ENCODE results near the gene SIK3. TPM values are rescaled to one million over a fixed set of nuclear protein-coding genes. Genes with fewer than 3 reads are reported as not detected.

The SIK3 gene
- total RNA-seq, 4 donors from 2014 or later = 31.7 to 56.1 (median 45.3) TPM

DNA sequence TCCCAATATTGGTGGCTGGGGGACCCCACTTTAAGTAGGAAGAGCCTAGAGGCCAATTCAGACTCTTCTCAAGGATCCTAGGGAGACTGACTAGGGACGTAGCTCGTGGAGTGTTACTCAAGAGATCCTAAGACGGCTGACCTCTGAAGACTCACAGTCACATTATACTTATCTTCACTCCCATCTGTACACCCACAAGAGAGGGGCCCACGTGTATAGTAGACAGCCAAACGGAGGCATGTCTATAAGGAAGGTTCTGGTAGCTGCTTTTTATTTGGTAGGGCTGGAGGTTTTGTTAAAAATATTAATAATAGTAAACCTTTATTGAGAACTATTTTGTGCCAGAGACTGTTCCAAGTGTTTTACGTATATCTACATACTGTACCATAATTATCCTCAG, 237.9 kb downstream of the SIK3 start:
- no peaks in the 10 kb centered on the region for H3K27me3 ChIP-seq
- TF ChIP-seq, protein P1, sequence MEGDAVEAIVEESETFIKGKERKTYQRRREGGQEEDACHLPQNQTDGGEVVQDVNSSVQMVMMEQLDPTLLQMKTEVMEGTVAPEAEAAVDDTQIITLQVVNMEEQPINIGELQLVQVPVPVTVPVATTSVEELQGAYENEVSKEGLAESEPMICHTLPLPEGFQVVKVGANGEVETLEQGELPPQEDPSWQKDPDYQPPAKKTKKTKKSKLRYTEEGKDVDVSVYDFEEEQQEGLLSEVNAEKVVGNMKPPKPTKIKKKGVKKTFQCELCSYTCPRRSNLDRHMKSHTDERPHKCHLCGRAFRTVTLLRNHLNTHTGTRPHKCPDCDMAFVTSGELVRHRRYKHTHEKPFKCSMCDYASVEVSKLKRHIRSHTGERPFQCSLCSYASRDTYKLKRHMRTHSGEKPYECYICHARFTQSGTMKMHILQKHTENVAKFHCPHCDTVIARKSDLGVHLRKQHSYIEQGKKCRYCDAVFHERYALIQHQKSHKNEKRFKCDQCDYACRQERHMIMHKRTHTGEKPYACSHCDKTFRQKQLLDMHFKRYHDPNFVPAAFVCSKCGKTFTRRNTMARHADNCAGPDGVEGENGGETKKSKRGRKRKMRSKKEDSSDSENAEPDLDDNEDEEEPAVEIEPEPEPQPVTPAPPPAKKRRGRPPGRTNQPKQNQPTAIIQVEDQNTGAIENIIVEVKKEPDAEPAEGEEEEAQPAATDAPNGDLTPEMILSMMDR (IDR thresholded peaks at IDR 0.05) = no peak
- no peak for TF ChIP-seq POLR2AphosphoS5 (IDR thresholded peaks at IDR 0.05)
- TF ChIP-seq EP300 (IDR thresholded peaks at IDR 0.05) = no peak
- TF ChIP-seq POLR2A (IDR thresholded peaks at IDR 0.05) = no peak
- 88 to 92% methylated on average over 5 to 6 of the region's 6 CpGs for WGBS, 2 donors (ENCODE audit: low coverage in 1 of 2)
- H3K9me3 ChIP-seq = no peaks in the 10 kb centered on the region
- ATAC-seq = no peak
- peaks cover 0 to 99% of the 10 kb centered on the region in 2 donors for H3K36me3 ChIP-seq
- no peaks in the 10 kb centered on the region for H3K4me1 ChIP-seq
- H3K27ac ChIP-seq = no peak overlapping the region
- no peak overlapping the region for H3K4me3 ChIP-seq

DNA sequence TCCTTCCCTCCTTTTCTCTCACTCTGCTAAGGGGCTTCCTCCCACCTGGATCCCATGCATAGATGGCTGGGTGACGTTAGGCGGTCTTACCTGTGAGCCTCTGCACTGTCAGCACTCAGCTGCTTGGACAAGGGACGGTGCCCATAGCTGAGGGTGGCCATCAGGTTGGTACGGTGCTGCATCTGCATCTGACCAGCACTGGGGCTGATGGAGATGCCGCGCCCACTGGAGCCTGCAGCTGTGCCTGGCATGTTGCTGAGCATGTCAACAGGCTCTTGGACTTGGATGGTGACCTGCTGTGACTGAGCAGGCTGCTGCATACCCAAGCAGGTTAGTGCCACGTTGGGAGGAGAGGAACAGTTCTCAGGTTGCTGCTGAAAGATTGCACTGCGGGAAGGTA, 239.1 kb downstream of the SIK3 start:
- Histone ChIP-seq H3K4me1 (no peaks in the 10 kb centered on the region), H3K27ac (no peak overlapping the region), H3K4me3 (no peak overlapping the region), H3K9me3 (no peaks in the 10 kb centered on the region), H3K27me3 (no peaks in the 10 kb centered on the region), H3K36me3 (peaks cover 0 to 99% of the 10 kb centered on the region in 2 donors)
- WGBS, 2 donors (ENCODE audit: low coverage in 1 of 2) = 84 to 100% methylated on average over 2 of the region's 8 CpGs
- TF ChIP-seq, protein P1 (IDR thresholded peaks at IDR 0.05) = no peak
- TF ChIP-seq EP300 (IDR thresholded peaks at IDR 0.05) (no peak), POLR2A (IDR thresholded peaks at IDR 0.05) (no peak)
- ATAC-seq = no peak

DNA sequence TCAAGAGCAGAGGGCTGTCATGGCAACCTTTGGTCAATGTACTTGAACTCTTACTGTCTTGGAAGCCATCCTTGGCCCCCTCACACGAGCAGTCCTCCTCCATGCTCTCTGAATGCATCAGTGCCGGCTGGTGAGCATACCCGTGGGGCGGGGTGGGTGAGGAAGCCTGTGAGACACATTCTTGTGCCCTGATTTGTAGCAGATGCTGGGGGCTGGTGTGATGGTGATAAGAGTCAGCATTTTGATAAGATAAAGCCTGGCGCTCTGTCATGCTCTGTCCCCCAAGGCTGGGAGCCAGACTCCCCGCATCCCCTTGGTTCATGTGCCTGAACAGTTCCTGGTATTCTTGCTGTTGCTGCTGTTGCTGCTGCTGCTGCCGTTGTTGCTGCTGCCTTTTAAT, 240.3 kb downstream of the SIK3 start:
- WGBS, 2 donors (ENCODE audit: low coverage in 1 of 2) = 71% methylated on average over 3 of the region's 7 CpGs; no CpG with 5 or more reads in 1 of the 2 donors

DNA sequence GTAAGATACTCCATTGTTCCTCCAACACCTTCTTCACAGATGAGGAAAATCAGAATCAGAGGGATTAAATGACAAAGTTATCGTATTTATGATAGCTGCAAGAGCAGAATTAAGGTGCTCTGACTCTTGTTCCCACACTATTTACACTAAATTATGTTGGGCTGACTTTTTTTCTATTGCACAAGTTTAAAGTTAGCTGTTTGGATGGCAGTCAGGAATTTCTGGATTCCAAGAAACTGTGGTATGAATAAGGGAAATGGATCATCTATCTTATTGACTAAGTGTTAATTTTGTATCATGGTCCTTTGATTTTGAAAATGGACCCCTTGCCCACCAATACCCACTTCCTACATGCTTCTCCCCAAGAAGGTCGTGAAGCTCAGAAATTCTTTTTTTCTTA, 240.9 kb downstream of the SIK3 start:
- Histone ChIP-seq H3K4me1 (peaks cover 0 to 15% (median 0%) of the 10 kb centered on the region in 3 donors), H3K9me3 (no peaks in the 10 kb centered on the region), H3K27ac (no peak overlapping the region), H3K4me3 (no peak overlapping the region), H3K36me3 (peaks cover 0 to 91% of the 10 kb centered on the region in 2 donors), H3K27me3 (no peaks in the 10 kb centered on the region)
- 70 to 74% methylated on average over 1 to 2 of the region's 2 CpGs for WGBS, 2 donors (ENCODE audit: low coverage in 1 of 2)
- ATAC-seq = no peak
- TF ChIP-seq EP300 (IDR thresholded peaks at IDR 0.05) (no peak), POLR2A (IDR thresholded peaks at IDR 0.05) (no peak), POLR2AphosphoS5 (IDR thresholded peaks at IDR 0.05) (no peak)
- TF ChIP-seq, protein P1 (IDR thresholded peaks at IDR 0.05) = no peak

More for the DNA sequence above, 240.3 kb downstream of the SIK3 start:
- peaks cover 0 to 96% of the 10 kb centered on the region in 2 donors for H3K36me3 ChIP-seq
- no peak overlapping the region for H3K4me3 ChIP-seq
- no peak overlapping the region for H3K27ac ChIP-seq
- H3K9me3 ChIP-seq = no peaks in the 10 kb centered on the region
- TF ChIP-seq EP300 (IDR thresholded peaks at IDR 0.05) = no peak
- no peak for TF ChIP-seq POLR2AphosphoS5 (IDR thresholded peaks at IDR 0.05)
- TF ChIP-seq POLR2A (IDR thresholded peaks at IDR 0.05) = no peak
- TF ChIP-seq, protein P1 (IDR thresholded peaks at IDR 0.05) = no peak
- H3K4me1 ChIP-seq = peaks cover 0 to 9% (median 0%) of the 10 kb centered on the region in 3 donors
- ATAC-seq = no peak
- no peaks in the 10 kb centered on the region for H3K27me3 ChIP-seq

DNA sequence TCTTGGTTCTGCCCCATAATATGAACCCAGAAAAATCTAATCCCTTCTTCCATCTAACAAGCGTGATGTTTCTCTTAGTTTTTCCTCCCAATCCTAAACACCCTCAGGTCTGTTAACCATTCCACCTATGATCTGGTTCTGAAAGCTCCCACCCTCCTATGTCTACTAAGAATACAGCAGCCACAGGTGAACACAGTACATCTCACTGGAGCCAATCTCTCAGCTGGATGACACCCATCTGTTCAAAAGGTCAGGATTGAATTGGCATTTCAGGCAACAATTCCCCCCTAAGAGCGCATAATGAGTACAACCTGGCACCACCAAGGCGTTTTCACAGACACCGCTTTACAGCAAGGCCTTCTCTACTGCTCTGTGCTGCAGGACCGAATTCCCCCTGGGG, 241.8 kb downstream of the SIK3 start:
- WGBS, 2 donors (ENCODE audit: low coverage in 1 of 2) = 71 to 95% methylated on average over 2 to 3 of the region's 5 CpGs
- H3K27ac ChIP-seq = no peak overlapping the region
- TF ChIP-seq, protein P1 (IDR thresholded peaks at IDR 0.05) = no peak
- no peak for TF ChIP-seq POLR2A (IDR thresholded peaks at IDR 0.05)
- TF ChIP-seq EP300 (IDR thresholded peaks at IDR 0.05) = no peak
- no peak for TF ChIP-seq POLR2AphosphoS5 (IDR thresholded peaks at IDR 0.05)
- no peak overlapping the region for H3K4me3 ChIP-seq
- no peaks in the 10 kb centered on the region for H3K9me3 ChIP-seq
- peaks cover 0 to 91% of the 10 kb centered on the region in 2 donors for H3K36me3 ChIP-seq
- ATAC-seq = no peak
- no peaks in the 10 kb centered on the region for H3K27me3 ChIP-seq
- H3K4me1 ChIP-seq = peaks cover 0 to 21% (median 0%) of the 10 kb centered on the region in 3 donors

Measured in gastroesophageal sphincter (tissue), 4 donors.